ENCODE measurements around the gene LIPC. TPM values are rescaled to one million over a fixed set of nuclear protein-coding genes. Genes with fewer than 3 reads are reported as not detected.

Gene LIPC
- total and polyA plus RNA-seq, 9 of the 15 experiments (the other 6 are each of a cell fraction or from before 2014, with no cell fraction given) = 0.07 to 0.41 (median 0.11) TPM; not detected in 2

DNA sequence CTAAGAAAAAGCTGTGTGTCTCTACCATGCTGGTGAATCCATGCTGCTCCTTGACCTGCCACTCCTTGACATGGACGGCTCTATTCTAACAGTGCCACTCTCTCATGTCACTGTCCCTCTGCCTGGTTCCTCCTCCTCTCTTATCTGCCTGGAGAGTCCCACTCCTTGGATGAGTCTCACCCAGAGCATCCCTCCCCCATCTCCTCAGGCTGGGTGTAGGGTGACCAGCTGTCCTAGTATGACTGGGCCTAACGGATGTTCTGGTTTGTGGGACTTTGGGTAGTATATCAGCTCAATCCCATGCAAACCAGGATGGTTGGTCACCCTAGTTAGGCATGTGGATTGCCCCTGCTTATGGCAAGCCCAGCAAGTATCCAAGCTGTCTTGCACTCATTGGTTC is 54.3 kb downstream of the LIPC start (continued):
- TF ChIP-seq, protein P1, sequence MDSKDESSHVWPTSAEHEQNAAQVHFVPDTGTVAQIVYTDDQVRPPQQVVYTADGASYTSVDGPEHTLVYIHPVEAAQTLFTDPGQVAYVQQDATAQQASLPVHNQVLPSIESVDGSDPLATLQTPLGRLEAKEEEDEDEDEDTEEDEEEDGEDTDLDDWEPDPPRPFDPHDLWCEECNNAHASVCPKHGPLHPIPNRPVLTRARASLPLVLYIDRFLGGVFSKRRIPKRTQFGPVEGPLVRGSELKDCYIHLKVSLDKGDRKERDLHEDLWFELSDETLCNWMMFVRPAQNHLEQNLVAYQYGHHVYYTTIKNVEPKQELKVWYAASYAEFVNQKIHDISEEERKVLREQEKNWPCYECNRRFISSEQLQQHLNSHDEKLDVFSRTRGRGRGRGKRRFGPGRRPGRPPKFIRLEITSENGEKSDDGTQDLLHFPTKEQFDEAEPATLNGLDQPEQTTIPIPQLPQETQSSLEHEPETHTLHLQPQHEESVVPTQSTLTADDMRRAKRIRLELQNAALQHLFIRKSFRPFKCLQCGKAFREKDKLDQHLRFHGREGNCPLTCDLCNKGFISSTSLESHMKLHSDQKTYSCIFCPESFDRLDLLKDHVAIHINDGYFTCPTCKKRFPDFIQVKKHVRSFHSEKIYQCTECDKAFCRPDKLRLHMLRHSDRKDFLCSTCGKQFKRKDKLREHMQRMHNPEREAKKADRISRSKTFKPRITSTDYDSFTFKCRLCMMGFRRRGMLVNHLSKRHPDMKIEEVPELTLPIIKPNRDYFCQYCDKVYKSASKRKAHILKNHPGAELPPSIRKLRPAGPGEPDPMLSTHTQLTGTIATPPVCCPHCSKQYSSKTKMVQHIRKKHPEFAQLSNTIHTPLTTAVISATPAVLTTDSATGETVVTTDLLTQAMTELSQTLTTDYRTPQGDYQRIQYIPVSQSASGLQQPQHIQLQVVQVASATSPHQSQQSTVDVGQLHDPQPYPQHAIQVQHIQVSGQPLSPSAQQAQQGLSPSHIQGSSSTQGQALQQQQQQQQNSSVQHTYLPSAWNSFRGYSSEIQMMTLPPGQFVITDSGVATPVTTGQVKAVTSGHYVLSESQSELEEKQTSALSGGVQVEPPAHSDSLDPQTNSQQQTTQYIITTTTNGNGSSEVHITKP (IDR thresholded peaks at IDR 0.05; ENCODE audit: partially characterized antibody) = peak; percentile 50
- TF ChIP-seq, protein P2, sequence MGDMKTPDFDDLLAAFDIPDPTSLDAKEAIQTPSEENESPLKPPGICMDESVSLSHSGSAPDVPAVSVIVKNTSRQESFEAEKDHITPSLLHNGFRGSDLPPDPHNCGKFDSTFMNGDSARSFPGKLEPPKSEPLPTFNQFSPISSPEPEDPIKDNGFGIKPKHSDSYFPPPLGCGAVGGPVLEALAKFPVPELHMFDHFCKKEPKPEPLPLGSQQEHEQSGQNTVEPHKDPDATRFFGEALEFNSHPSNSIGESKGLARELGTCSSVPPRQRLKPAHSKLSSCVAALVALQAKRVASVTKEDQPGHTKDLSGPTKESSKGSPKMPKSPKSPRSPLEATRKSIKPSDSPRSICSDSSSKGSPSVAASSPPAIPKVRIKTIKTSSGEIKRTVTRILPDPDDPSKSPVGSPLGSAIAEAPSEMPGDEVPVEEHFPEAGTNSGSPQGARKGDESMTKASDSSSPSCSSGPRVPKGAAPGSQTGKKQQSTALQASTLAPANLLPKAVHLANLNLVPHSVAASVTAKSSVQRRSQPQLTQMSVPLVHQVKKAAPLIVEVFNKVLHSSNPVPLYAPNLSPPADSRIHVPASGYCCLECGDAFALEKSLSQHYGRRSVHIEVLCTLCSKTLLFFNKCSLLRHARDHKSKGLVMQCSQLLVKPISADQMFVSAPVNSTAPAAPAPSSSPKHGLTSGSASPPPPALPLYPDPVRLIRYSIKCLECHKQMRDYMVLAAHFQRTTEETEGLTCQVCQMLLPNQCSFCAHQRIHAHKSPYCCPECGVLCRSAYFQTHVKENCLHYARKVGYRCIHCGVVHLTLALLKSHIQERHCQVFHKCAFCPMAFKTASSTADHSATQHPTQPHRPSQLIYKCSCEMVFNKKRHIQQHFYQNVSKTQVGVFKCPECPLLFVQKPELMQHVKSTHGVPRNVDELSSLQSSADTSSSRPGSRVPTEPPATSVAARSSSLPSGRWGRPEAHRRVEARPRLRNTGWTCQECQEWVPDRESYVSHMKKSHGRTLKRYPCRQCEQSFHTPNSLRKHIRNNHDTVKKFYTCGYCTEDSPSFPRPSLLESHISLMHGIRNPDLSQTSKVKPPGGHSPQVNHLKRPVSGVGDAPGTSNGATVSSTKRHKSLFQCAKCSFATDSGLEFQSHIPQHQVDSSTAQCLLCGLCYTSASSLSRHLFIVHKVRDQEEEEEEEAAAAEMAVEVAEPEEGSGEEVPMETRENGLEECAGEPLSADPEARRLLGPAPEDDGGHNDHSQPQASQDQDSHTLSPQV (IDR thresholded peaks at IDR 0.05) = peak; percentile 56; the same call in 1 of the 2 replicates
- peak; percentile 69 for TF ChIP-seq CBFA2T2 (conservative IDR thresholded peaks at IDR 0.05)
- no peak for TF ChIP-seq BCOR (IDR thresholded peaks at IDR 0.05)
- peak; percentile 49; the same call in 1 of the 2 replicates for TF ChIP-seq SMARCE1 (IDR thresholded peaks at IDR 0.05)
- TF ChIP-seq, protein P3, sequence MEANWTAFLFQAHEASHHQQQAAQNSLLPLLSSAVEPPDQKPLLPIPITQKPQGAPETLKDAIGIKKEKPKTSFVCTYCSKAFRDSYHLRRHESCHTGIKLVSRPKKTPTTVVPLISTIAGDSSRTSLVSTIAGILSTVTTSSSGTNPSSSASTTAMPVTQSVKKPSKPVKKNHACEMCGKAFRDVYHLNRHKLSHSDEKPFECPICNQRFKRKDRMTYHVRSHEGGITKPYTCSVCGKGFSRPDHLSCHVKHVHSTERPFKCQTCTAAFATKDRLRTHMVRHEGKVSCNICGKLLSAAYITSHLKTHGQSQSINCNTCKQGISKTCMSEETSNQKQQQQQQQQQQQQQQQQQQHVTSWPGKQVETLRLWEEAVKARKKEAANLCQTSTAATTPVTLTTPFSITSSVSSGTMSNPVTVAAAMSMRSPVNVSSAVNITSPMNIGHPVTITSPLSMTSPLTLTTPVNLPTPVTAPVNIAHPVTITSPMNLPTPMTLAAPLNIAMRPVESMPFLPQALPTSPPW (CRISPR knock-in tag; IDR thresholded peaks at IDR 0.05) = peak; percentile 53; the same call in 1 of the 2 replicates
- TF ChIP-seq, protein P4, sequence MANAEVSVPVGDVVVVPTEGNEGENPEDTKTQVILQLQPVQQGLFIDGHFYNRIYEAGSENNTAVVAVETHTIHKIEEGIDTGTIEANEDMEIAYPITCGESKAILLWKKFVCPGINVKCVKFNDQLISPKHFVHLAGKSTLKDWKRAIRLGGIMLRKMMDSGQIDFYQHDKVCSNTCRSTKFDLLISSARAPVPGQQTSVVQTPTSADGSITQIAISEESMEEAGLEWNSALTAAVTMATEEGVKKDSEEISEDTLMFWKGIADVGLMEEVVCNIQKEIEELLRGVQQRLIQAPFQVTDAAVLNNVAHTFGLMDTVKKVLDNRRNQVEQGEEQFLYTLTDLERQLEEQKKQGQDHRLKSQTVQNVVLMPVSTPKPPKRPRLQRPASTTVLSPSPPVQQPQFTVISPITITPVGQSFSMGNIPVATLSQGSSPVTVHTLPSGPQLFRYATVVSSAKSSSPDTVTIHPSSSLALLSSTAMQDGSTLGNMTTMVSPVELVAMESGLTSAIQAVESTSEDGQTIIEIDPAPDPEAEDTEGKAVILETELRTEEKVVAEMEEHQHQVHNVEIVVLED (CRISPR knock-in tag; IDR thresholded peaks at IDR 0.05) = no peak
- no peak for TF ChIP-seq CBX8 (IDR thresholded peaks at IDR 0.05; ENCODE audit: borderline replicate concordance, extremely low read depth, low read depth, low read length, poor library complexity, severe bottlenecking)
- peak; percentile 29; the same call in 1 of the 2 replicates for TF ChIP-seq JUND (IDR thresholded peaks at IDR 0.05; ENCODE audit: borderline replicate concordance, low read depth, low read length)
- peak; percentile 30; the same call in 1 of the 3 replicates for TF ChIP-seq JUND (tag; IDR thresholded peaks at IDR 0.05; ENCODE audit: borderline replicate concordance, low read depth, low read length)
- TF ChIP-seq, protein P5, sequence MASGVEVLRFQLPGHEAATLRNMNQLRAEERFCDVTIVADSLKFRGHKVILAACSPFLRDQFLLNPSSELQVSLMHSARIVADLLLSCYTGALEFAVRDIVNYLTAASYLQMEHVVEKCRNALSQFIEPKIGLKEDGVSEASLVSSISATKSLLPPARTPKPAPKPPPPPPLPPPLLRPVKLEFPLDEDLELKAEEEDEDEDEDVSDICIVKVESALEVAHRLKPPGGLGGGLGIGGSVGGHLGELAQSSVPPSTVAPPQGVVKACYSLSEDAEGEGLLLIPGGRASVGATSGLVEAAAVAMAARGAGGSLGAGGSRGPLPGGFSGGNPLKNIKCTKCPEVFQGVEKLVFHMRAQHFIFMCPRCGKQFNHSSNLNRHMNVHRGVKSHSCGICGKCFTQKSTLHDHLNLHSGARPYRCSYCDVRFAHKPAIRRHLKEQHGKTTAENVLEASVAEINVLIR (CRISPR knock-in tag; IDR thresholded peaks at IDR 0.05) = no peak
- TF ChIP-seq KLF16 (IDR thresholded peaks at IDR 0.05) = peak; percentile 32; the same call in 1 of the 2 replicates
- no peak for TF ChIP-seq ZFPM2 (CRISPR knock-in tag; IDR thresholded peaks at IDR 0.05)
- TF ChIP-seq, protein P6, sequence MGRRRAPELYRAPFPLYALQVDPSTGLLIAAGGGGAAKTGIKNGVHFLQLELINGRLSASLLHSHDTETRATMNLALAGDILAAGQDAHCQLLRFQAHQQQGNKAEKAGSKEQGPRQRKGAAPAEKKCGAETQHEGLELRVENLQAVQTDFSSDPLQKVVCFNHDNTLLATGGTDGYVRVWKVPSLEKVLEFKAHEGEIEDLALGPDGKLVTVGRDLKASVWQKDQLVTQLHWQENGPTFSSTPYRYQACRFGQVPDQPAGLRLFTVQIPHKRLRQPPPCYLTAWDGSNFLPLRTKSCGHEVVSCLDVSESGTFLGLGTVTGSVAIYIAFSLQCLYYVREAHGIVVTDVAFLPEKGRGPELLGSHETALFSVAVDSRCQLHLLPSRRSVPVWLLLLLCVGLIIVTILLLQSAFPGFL (CRISPR knock-in tag; IDR thresholded peaks at IDR 0.05) = no peak
